ENCODE data around the gene CLEC4G.

The CLEC4G gene

DNA sequence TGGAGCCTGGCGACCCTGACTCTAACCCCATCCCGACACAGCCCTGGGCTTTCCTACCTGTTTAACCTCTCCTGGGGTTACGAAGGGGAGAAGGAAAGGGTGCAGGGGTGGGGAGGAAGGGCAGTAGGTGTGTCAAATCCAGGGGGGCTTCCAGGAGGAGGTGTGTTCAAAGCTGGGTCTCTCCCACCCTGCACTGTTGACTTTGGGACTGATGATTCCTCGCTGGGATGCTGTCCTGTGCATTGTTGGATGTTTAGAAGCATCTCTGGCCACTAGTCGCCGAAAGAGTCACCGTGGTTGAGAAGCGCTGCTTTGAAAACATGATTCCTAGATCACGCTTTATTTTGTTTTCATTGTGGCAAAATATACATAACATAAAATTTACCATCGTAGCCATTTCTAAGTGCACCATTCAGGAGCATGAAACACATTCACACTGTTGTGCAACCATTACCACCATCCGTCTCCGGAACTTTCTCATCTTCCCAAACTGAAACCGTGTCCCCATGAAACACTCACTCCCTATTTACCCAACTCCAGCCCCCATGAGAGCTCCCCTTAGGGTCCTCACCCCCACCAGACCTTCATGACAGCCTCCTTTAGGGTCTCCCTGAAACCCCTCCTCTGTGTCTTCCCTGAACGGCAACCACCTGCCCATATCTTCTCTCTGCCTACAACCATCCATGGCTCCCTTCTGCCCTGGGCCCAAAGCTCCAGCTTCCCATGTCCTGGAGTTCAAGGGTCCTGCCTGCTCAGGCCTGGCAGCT, 25.5 kb downstream of the CLEC4G start:
- no peaks in the 10 kb centered on the region for H3K9me3 ChIP-seq (ENCODE audit: insufficient read depth, low read depth, low read length)
- no peak overlapping the region for H2AFZ ChIP-seq (ENCODE audit: low read length)
- no peaks in the 10 kb centered on the region for H3K4me1 ChIP-seq (ENCODE audit: insufficient read depth, low read length, poor library complexity, severe bottlenecking)
- H3K36me3 ChIP-seq (ENCODE audit: insufficient read depth, low read length) = no peaks in the 10 kb centered on the region
- H3F3A ChIP-seq (ENCODE audit: low read depth) = no peaks in the 10 kb centered on the region
- no peak overlapping the region for H3K4me2 ChIP-seq (ENCODE audit: low read depth, low read length, poor library complexity, severe bottlenecking)
- no peak overlapping the region for H3K4me3 ChIP-seq (ENCODE audit: low read length, poor library complexity, severe bottlenecking)
- no peaks in the 10 kb centered on the region for H3K27me3 ChIP-seq (ENCODE audit: insufficient read depth, low read length, poor library complexity, severe bottlenecking)
- no peaks in the 10 kb centered on the region for H4K20me1 ChIP-seq (ENCODE audit: insufficient read depth, low read length, poor library complexity, severe bottlenecking)
- no peaks in the 10 kb centered on the region for H3K79me2 ChIP-seq (ENCODE audit: insufficient read depth, low read length)
- H3K9ac ChIP-seq (ENCODE audit: low read depth, low read length, poor library complexity, severe bottlenecking) = no peak overlapping the region
- TF ChIP-seq EZH2phosphoT487 (IDR thresholded peaks at IDR 0.05; ENCODE audit: borderline replicate concordance) = no peak
- TF ChIP-seq, protein P1, sequence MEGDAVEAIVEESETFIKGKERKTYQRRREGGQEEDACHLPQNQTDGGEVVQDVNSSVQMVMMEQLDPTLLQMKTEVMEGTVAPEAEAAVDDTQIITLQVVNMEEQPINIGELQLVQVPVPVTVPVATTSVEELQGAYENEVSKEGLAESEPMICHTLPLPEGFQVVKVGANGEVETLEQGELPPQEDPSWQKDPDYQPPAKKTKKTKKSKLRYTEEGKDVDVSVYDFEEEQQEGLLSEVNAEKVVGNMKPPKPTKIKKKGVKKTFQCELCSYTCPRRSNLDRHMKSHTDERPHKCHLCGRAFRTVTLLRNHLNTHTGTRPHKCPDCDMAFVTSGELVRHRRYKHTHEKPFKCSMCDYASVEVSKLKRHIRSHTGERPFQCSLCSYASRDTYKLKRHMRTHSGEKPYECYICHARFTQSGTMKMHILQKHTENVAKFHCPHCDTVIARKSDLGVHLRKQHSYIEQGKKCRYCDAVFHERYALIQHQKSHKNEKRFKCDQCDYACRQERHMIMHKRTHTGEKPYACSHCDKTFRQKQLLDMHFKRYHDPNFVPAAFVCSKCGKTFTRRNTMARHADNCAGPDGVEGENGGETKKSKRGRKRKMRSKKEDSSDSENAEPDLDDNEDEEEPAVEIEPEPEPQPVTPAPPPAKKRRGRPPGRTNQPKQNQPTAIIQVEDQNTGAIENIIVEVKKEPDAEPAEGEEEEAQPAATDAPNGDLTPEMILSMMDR (conservative IDR thresholded peaks at IDR 0.05; ENCODE audit: low read length) = no peak
- no peaks in the 10 kb centered on the region for H3K9me2 ChIP-seq (replicated peaks; ENCODE audit: low read depth, low read length)

DNA sequence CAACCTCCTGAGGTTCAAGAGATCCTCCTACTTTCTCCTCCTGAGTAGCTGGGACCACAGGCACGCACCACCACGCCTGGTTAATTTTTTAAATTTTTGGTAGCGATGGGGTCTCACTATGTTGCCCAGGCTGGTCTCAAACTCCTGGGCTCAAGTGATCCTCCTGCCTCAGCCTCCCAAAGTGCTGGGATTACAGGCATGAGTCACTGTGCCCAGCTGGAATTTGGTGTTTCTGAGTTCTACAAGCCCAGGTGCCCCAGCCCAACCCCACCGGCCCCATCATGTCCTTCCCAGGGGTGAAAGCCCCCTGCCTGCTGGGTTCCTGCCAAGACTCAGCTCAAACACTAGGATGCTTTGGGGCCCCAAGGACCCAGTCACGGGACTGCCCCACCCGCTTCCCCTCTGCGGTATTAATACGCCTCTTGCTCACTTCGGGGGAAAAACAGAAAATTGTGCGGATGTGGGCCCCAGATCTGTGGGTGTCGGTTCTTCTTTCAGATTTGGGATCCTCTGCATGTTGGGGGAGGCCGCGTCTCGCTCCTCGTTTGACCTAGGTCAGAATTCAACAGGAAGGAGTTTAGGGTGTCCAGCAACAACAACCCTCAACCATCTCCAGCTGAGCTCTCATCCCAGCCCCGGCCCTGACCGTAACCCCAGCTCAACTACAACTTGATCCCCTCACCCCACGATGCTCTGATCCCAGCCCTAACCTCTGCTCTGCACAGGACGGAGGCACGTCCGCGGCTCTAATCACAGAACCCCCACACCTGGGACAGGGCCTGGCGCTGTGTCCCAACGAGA, 26.3 kb downstream of the CLEC4G start:
- TF ChIP-seq, protein P1 (conservative IDR thresholded peaks at IDR 0.05; ENCODE audit: low read length) = no peak
- no peak for TF ChIP-seq EZH2phosphoT487 (IDR thresholded peaks at IDR 0.05; ENCODE audit: borderline replicate concordance)
- no peak overlapping the region for H3K9ac ChIP-seq (ENCODE audit: low read depth, low read length, poor library complexity, severe bottlenecking)
- H3K36me3 ChIP-seq (ENCODE audit: insufficient read depth, low read length) = no peaks in the 10 kb centered on the region
- no peaks in the 10 kb centered on the region for H3K4me1 ChIP-seq (ENCODE audit: insufficient read depth, low read length, poor library complexity, severe bottlenecking)
- H4K20me1 ChIP-seq (ENCODE audit: insufficient read depth, low read length, poor library complexity, severe bottlenecking) = no peaks in the 10 kb centered on the region
- no peaks in the 10 kb centered on the region for H3K79me2 ChIP-seq (ENCODE audit: insufficient read depth, low read length)
- no peaks in the 10 kb centered on the region for H3K9me3 ChIP-seq (ENCODE audit: insufficient read depth, low read depth, low read length)
- no peak overlapping the region for H2AFZ ChIP-seq (ENCODE audit: low read length)
- no peaks in the 10 kb centered on the region for H3F3A ChIP-seq (ENCODE audit: low read depth)
- no peaks in the 10 kb centered on the region for H3K27me3 ChIP-seq (ENCODE audit: insufficient read depth, low read length, poor library complexity, severe bottlenecking)
- no peak overlapping the region for H3K4me3 ChIP-seq (ENCODE audit: low read length, poor library complexity, severe bottlenecking)
- no peaks in the 10 kb centered on the region for H3K9me2 ChIP-seq (replicated peaks; ENCODE audit: low read depth, low read length)
- no peak overlapping the region for H3K4me2 ChIP-seq (ENCODE audit: low read depth, low read length, poor library complexity, severe bottlenecking)

DNA sequence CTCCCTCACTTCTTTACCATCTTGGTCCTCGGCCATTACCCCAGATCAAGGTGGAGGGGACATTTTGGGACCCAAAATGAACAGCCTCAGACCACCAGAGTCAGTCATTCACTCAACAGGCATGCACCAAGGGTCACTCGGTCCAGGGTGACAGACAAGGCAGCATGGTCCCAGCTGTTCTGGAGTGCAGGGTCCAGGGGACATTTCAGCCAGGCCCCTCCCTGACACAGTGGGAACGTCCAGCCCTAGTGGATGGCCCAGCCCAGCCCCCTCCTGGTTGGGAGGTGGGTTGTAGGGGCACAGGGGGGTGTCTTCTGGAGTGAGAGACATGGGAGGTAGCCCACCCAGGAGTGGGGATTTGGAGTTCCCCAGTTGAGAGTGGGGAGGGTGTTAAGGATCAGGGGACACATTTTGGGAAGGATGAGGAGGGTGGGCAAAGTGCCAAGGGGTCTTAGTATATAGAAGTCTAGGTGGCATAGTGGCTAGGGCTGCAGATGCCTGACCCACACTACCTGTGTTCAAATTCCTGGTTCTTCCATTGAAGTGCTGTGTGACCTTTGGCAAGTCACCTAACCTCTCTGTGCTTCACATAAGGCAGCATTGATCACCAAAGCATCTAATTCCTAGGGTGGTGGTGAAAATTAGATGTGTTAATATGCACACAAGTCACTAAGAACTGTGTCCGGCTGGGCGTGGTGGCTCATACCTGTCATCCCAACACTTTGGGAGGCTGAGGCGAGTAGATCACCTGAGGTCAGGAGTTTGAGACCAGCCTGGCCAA, 27.4 kb downstream of the CLEC4G start:
- H3K4me2 ChIP-seq (ENCODE audit: low read depth, low read length, poor library complexity, severe bottlenecking) = no peak overlapping the region
- no peaks in the 10 kb centered on the region for H3K27me3 ChIP-seq (ENCODE audit: insufficient read depth, low read length, poor library complexity, severe bottlenecking)
- H3F3A ChIP-seq (ENCODE audit: low read depth) = no peaks in the 10 kb centered on the region
- H3K79me2 ChIP-seq (ENCODE audit: insufficient read depth, low read length) = no peaks in the 10 kb centered on the region
- H3K9ac ChIP-seq (ENCODE audit: low read depth, low read length, poor library complexity, severe bottlenecking) = no peak overlapping the region
- no peaks in the 10 kb centered on the region for H4K20me1 ChIP-seq (ENCODE audit: insufficient read depth, low read length, poor library complexity, severe bottlenecking)
- H3K9me2 ChIP-seq (replicated peaks; ENCODE audit: low read depth, low read length) = no peaks in the 10 kb centered on the region
- TF ChIP-seq EZH2phosphoT487 (IDR thresholded peaks at IDR 0.05; ENCODE audit: borderline replicate concordance) = no peak
- TF ChIP-seq, protein P1 (conservative IDR thresholded peaks at IDR 0.05; ENCODE audit: low read length) = no peak
- H3K9me3 ChIP-seq (ENCODE audit: insufficient read depth, low read depth, low read length) = no peaks in the 10 kb centered on the region
- H3K4me1 ChIP-seq (ENCODE audit: insufficient read depth, low read length, poor library complexity, severe bottlenecking) = no peaks in the 10 kb centered on the region
- no peaks in the 10 kb centered on the region for H3K36me3 ChIP-seq (ENCODE audit: insufficient read depth, low read length)
- no peak overlapping the region for H3K4me3 ChIP-seq (ENCODE audit: low read length, poor library complexity, severe bottlenecking)
- no peak overlapping the region for H2AFZ ChIP-seq (ENCODE audit: low read length)
